ENCODE measurements around the gene CTNND1.

Gene CTNND1

DNA sequence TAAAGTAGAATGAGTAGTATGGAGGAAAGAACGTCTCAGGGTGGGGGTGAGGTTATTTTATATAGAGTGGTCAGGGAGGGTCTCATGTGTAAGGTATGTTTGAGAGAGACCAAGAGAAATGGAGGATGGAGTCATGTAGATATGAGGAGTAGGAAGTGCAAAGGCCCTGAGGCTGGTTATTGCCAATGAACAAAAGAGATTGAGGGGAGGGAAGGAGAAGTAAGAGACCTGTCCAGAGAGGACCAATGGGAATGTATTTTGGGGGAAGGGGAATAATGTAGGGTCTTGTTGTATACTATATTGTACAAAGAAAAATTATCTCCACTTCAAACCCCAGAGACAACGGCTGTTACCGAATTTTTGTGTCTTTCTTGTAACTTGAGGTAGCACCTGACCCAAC, 9.8 kb downstream of the CTNND1 start:
- DNase-seq (ENCODE audit: low spot score): no peak
- ChIA-PET CTCF (interaction anchor here (0.6 kb wide), 1 partner anchor 29 kb away, joined by 3 read pairs; no protein-coding TSS in a partner anchor), POLR2A (ENCODE audit: low non-redundant PET) (interaction anchor here (0.6 kb wide), 1 partner anchor 22 kb away, joined by 3 read pairs; no protein-coding TSS in a partner anchor)
- TF ChIP-seq, protein P1, sequence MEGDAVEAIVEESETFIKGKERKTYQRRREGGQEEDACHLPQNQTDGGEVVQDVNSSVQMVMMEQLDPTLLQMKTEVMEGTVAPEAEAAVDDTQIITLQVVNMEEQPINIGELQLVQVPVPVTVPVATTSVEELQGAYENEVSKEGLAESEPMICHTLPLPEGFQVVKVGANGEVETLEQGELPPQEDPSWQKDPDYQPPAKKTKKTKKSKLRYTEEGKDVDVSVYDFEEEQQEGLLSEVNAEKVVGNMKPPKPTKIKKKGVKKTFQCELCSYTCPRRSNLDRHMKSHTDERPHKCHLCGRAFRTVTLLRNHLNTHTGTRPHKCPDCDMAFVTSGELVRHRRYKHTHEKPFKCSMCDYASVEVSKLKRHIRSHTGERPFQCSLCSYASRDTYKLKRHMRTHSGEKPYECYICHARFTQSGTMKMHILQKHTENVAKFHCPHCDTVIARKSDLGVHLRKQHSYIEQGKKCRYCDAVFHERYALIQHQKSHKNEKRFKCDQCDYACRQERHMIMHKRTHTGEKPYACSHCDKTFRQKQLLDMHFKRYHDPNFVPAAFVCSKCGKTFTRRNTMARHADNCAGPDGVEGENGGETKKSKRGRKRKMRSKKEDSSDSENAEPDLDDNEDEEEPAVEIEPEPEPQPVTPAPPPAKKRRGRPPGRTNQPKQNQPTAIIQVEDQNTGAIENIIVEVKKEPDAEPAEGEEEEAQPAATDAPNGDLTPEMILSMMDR (conservative IDR thresholded peaks at IDR 0.05; ENCODE audit: low read depth): no peak
- H3K27ac ChIP-seq: no peak overlapping the region

DNA sequence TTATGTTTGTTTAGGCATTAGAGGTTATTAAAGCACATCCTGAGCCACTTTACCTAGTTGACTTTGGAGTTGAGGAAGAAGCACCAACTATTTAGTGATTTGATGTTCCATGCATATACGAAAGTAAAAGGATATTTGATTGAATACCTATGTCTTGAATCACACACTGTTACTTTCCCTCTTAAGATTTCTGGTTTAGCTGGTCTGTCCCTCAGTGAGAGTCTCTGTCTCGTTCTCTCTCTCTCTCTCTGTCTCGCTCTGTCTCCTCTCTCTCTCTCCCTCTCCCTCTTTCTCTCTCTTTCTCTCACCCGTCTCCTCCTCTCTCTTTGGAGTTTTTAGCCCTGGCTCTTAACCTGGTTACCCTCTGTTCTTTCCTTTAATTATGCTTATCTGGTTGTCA, 11.0 kb downstream of the CTNND1 start:
- TF ChIP-seq, protein P1 (conservative IDR thresholded peaks at IDR 0.05; ENCODE audit: low read depth): no peak
- no peak overlapping the region for H3K27ac ChIP-seq

DNA sequence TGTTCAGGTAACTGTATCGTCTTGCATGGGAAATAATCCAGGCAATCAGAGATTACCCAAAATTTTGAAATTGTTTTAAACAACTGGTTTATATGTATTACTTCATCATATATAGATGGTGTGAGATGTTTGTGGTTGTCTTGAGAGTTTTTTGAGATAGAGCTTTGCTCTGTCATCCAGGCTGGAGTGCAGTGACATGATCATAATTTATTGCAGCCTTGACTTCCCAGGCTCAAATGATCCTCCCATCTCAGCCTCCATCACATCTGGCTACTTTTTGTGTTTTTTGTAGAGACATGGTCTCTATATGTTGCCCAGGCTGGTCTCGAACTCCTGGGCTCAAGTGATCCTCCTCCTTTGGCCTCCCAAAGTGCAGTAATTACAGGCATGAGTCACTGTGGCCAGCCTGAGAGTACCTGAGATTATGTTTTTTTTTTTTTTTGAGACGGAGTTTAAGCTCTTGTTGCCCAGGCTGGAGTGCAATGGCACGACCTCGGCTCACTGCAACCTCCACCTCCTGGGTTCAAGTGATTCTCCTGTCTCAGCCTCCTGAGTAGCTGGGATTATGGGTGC, 11.5 kb downstream of the CTNND1 start:
- DNase-seq (ENCODE audit: low spot score): no peak
- H3K27ac ChIP-seq: no peak overlapping the region
- TF ChIP-seq, protein P1 (conservative IDR thresholded peaks at IDR 0.05; ENCODE audit: low read depth): no peak
- ChIA-PET POLR2A (ENCODE audit: low non-redundant PET) (no interaction called here), CTCF (no interaction called here)

More for the DNA sequence above, 11.0 kb downstream of the CTNND1 start:
- POLR2A ChIA-PET (ENCODE audit: low non-redundant PET): interaction anchor here (0.6 kb wide), 1 partner anchor 23 kb away, joined by 3 read pairs; no protein-coding TSS in a partner anchor
- DNase-seq (ENCODE audit: low spot score): no peak
- CTCF ChIA-PET: interaction anchor here (0.6 kb wide), 1 partner anchor 804 kb away, joined by 3 read pairs; no protein-coding TSS in a partner anchor

DNA sequence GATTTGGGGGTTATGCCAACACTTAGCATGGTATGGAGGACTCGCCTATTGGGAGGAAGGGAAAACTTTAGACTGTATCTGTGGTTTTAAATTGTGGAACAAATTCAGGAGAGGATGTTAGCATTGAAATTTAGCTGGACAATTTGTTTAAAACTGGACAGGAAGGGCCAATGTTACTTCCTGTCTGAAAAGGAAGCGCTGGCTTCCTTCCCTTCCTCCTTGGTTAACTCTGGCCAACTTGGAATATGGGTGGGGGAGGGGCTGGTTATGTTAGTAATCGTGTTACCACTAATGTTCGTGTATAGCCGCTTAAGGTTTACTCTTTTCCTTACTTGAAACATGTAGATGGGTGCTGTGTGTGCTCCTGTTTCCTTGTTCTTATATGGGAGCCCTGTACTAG, 13.9 kb downstream of the CTNND1 start:
- ChIA-PET POLR2A (ENCODE audit: low non-redundant PET) (no interaction called here), CTCF (no interaction called here)
- TF ChIP-seq, protein P1 (conservative IDR thresholded peaks at IDR 0.05; ENCODE audit: low read depth): no peak
- DNase-seq (ENCODE audit: low spot score): no peak
- H3K27ac ChIP-seq: no peak overlapping the region

DNA sequence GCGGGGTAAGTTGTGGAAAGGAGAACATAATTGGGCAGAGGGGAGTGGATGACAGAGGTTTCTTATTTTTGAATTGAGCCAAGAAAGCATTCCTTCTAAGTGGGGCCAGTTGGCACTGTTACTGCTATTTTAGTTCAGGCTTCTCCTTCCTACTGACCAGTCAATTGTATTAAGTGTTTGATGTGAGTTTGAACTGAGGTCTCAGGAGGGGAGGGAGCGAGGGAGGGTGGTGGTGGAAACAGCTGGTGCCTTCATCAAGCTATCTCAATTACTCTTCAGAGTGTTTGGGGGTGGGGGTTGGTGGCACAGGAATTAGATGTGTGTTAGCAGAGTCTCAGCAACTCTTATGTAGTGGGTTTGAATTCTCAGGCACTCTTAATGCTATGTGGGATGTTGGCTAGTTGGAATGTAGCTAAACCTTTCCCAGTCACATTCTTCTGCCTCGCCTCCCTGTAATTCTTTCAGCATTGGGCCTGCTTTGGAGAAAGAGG, 14.5 kb downstream of the CTNND1 start:
- POLR2A ChIA-PET (ENCODE audit: low non-redundant PET): no interaction called here
- H3K27ac ChIP-seq: no peak overlapping the region
- TF ChIP-seq, protein P1 (conservative IDR thresholded peaks at IDR 0.05; ENCODE audit: low read depth): no peak
- CTCF ChIA-PET: interaction anchor here (1.5 kb wide), 1 partner anchor 12 kb away, joined by 4 read pairs; no protein-coding TSS in a partner anchor
- DNase-seq (ENCODE audit: low spot score): no peak

DNA sequence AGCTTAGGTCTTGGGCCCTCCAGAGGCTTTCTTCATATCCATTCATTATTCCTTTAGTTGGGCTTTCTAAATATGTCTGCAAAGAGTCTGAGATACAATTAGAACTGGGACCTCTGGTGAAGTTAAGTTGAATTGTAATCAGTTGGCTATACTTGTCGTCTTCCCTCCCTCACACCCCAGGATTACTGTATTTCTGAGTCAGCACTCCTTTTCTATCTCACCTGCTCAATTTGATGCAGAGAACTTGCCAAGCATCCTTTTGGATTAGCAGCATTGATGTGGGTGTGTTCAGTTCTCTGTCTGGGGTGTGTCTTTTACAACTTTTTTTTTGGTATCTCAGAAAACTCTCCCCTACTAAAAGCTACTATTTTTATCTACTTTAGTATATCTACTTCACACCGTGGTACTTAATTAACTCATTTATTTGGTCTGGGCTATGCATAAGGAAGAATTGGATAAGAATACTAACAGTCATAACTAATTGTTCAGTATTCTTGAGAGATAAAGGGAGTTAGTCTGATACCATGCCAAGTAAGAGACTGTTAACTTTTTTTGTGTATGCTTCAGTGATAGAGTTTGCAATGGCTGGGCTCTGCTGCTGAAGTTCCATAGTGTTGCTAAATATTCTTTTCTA, 15.1 kb downstream of the CTNND1 start:
- POLR2A ChIA-PET (ENCODE audit: low non-redundant PET): no interaction called here

More for the DNA sequence above, 15.1 kb downstream of the CTNND1 start:
- TF ChIP-seq, protein P1 (conservative IDR thresholded peaks at IDR 0.05; ENCODE audit: low read depth): no peak
- H3K27ac ChIP-seq: peak overlapping the region; percentile 86
- DNase-seq (ENCODE audit: low spot score): no peak
- CTCF ChIA-PET: interaction anchor here (0.9 to 1.5 kb wide), 2 partner anchors 13 to 132 kb away, joined by 3 to 4 read pairs; no protein-coding TSS in a partner anchor
